Ramos (cell line): ENCODE data around the gene PRR36.
"Not testable (repeated sequence)": the region's sequence is repeated elsewhere in the genome, so short reads cannot be mapped to it uniquely, and the experiment has no call there.

Experiments
- in situ Hi-C: fragments of 300-500 bp; cut with MboI; formaldehyde crosslinking; loops from one replicate; pipeline ENCODE4 v1.14.3; 2022; ENCODE audit warnings: low sequenced_read_pairs; ENCODE audit not compliant: unreplicated experiment

Gene PRR36

GRCh38 chr19:7900931-7901330 is 26.7 kb upstream of the PRR36 start:
- in situ Hi-C loops = no loop called here

- in situ Hi-C loops = no loop called here
Observed at GRCh38 chr19:7900401-7900870, 26.2 kb upstream of the PRR36 start.

GRCh38 chr19:7899751-7900378 is 25.7 kb upstream of the PRR36 start:
- in situ Hi-C loops = no loop called here

GRCh38 chr19:7898967-7899366 is 24.8 kb upstream of the PRR36 start:
- in situ Hi-C loops = no loop called here

DNA sequence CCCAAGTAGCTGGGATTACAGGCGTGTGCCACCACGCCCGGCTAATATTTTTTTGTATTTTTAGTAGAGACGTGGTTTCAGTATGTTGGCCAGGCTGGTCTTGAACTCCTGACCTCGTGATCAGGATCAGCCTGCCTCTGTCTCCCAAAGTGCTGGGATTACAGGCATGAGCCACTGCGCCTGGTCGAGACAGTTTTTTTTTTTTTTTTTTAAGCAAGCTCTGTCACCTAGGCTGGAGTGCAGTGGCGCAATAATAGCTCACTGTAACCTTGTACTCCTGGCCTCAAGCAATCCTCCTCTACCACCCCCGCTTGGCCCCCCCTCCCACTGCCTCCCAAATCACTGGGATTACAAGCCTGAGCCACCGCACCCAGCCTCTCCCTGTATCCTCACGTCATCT is 23.1 kb upstream of the PRR36 start:
- in situ Hi-C loops = no loop called here

DNA sequence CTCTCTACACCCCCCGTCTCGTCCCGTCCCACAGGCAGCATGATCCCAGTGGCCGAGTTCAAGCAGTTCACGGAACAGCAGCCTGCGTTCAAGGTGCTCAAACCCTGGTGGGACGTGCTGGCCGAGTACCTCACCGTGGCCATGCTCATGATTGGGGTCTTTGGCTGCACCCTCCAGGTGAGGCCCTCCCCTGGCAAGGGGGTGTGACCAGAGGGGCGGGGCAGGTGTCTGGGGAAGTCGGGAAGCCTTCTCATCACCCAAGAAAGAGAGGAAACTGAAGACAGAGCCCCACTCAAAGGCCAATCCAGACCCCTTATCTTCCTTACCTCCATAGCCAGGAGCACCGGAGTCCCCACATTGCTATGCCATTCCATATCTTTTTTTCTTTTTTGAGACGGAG is 21.4 kb upstream of the PRR36 start:
- in situ Hi-C loops = no loop called here

DNA sequence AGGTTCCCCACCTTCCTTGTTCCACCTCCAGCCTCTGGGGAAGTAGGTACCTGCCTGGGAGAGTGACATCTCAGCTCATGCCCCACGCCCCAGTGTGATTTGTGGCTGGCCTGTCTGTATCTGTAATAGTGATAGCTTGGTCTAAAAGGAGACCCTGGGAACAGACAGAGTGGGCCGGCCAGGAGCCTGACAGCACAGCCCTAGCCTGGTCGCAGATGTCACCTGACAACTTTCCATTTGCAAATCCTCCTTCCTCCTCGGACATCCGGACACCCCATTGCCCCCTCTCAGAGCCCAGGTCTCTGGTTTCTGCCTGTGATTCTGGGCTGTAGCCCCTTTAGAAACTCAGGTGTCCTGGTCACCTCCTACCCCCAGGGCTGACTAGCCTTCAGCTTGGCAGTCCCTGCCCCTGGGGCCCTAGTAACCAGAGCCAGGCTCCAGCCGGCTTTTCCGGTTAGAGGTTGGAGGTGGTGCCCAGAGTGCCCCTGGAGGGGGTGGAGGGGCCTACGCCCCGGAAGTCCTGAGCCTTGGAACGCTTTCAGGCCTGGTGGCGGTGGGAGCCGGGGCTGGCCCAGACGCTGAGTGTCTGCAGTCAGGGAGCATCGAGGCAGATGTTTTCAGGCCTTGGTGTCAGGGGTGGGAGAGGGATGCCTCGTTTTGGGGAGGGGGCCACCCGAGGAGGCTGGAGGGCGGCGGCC is 20.6 kb upstream of the PRR36 start:
- in situ Hi-C loops = no loop called here

GRCh38 chr19:7893362-7894101 is 19.3 kb upstream of the PRR36 start:
- in situ Hi-C loops = not testable (repeated sequence)

DNA sequence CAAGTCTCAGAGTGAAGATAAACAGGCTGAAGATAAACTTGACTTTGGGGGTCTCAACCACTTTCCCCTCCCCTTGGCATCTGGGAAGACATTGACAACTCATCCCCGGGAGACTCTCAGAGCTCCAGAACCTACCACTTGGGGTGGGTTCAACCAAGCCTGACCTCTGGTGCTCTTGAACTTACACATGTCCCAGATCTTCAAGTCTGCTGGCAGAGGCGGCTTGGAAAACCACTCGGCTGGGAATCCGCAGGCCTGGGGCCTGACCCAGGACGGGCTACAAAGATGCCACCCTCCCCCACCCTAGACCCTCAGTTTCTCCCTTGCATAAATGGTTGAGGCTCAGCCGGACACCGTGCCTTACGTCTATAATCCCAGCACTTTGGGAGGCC is 14.6 kb upstream of the PRR36 start:
- in situ Hi-C loops = no loop called here

GRCh38 chr19:7888145-7888825 is 14.1 kb upstream of the PRR36 start, which contains the start of gene LRRC8E:
LRRC8E (plus strand) TSS chr19:7888510; CDS start chr19:7895604, 7,094 bp downstream.
- in situ Hi-C loops = no loop called here

GRCh38 chr19:7887408-7888144 is 13.4 kb upstream of the PRR36 start:
- in situ Hi-C loops = no loop called here

GRCh38 chr19:7885818-7886217 is 11.6 kb upstream of the PRR36 start:
- in situ Hi-C loops = no loop called here

GRCh38 chr19:7883796-7884570 is 9.8 kb upstream of the PRR36 start:
- in situ Hi-C loops = no loop called here

DNA sequence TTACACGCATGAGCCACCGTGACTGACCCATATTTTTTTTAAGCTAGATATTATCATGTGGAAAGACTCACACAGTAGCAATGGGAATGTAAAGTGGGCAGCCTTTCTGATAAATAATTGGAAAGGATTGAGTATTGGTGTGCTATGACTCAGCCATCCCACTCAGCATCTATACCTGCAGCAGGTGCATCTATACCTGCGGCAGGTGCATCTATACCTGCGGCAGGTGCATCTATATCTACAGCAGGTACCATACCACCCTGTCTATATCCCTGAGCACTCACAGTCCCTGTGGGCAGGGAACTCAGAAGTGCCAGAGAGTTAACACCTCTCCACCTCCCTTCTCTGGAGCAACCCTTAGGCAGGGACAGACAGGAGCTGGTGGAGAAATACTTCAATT is 8.9 kb upstream of the PRR36 start:
- in situ Hi-C loops = no loop called here

GRCh38 chr19:7881910-7882309 is 7.7 kb upstream of the PRR36 start:
- in situ Hi-C loops = no loop called here

- in situ Hi-C loops = no loop called here
Observed at GRCh38 chr19:7879836-7880235, 5.6 kb upstream of the PRR36 start.

- in situ Hi-C loops = no loop called here
Observed at GRCh38 chr19:7879111-7879807, 5.1 kb upstream of the PRR36 start.

DNA sequence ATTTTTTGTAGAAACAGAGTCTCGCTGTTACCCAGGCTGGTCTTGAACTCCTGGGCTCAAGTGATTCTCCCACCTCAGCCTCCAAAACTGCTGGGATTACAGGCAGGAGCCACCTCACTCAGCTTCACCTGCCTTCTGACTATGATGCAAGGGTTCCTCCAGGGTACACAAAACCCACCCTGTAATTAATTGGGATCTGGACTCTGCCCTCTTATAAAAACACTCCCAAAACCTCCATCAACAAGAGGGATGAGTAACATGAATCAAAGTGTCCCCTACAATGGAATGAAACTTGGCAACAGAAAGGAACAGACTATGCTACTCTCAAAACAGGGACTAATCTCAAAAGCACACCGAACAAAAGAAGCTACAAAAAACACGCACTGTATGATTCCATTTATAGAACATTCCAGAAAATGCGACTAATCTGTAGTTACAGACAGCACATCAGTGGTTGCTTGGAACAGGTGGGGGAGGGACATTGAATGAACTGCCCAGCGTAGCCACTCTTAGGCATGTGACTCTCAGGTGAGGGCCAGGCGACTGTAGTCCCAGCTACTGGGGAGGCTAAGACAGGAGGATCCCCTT is 3.2 kb upstream of the PRR36 start:
- in situ Hi-C loops = no loop called here
